H1 (cell line): ENCODE results near the gene ENO3. TPM values are rescaled to one million over a fixed set of nuclear protein-coding genes. Genes with fewer than 3 reads are reported as not detected.

Experiments used
- ASH2L ChIP-seq: fragments of 200-600, 300-600 bp; sonication (generic); IDR thresholded peaks from one replicate; pipeline ENCODE4 v1.7.1; 2017; ENCODE audit warnings: low read length
- BCL11A ChIP-seq, 2 experiments: IDR thresholded peaks; one replicate each; pipeline ENCODE4 v1.6.1; 2011; ENCODE audit warnings: low read depth in 2 of 2, low read length in 2 of 2, mild to moderate bottlenecking in 2 of 2
- CHD2 ChIP-seq: IDR thresholded peaks from 2 replicates; pipeline ENCODE4 v1.6.1; 2012; ENCODE audit warnings: low read length, improper control_type of control experiment
- CHD7 ChIP-seq: fragments of 300-600 bp; sonication (generic); IDR thresholded peaks from 2 replicates; pipeline ENCODE4 v1.7.1; 2012; ENCODE audit warnings: low read length, moderate library complexity, mild to moderate bottlenecking, inconsistent platforms; ENCODE audit not compliant: insufficient replicate concordance
- EZH2 ChIP-seq: fragments of 200-600 bp; sonication (generic); IDR thresholded peaks from 2 replicates; pipeline ENCODE4 v1.7.1; 2012; ENCODE audit warnings: low read depth, mild to moderate bottlenecking, moderate library complexity, low read length, inconsistent platforms; ENCODE audit not compliant: severe bottlenecking
- FOSL1 ChIP-seq: IDR thresholded peaks from 2 replicates; pipeline ENCODE4 v1.6.1; 2011; ENCODE audit warnings: mild to moderate bottlenecking, low read depth, low read length, moderate library complexity; ENCODE audit not compliant: insufficient read depth
- GTF2F1 ChIP-seq: IDR thresholded peaks from 2 replicates; pipeline ENCODE4 v1.6.1; 2012; ENCODE audit warnings: low read depth, low read length, improper control_type of control experiment, borderline replicate concordance
- HDAC6 ChIP-seq: IDR thresholded peaks from one replicate; pipeline ENCODE4 v1.7.1; 2012; ENCODE audit warnings: low read depth, mild to moderate bottlenecking, inconsistent platforms, low read length, moderate library complexity
- KDM5A ChIP-seq: fragments of 200-600 bp; IDR thresholded peaks from 2 replicates; pipeline ENCODE4 v1.7.1; 2012; ENCODE audit warnings: mild to moderate bottlenecking, low read length, inconsistent platforms, mixed read lengths
- SP4 ChIP-seq: IDR thresholded peaks from 2 replicates; pipeline ENCODE4 v1.6.1; 2012; ENCODE audit warnings: low read length, inconsistent platforms
- ZNF274 ChIP-seq: IDR thresholded peaks from 2 replicates; pipeline ENCODE4 v1.7.0; 2012; ENCODE audit warnings: low read length, borderline replicate concordance; ENCODE audit errors: extremely low read depth
- polyA plus RNA-seq, 7 experiments: library from polyadenylated mRNA; depleted of rRNA in 3 of 7; stranded (reverse) in 5 of 7; unstranded in 2 of 7; fragments of >200 nt in 5 of 7; fragments of 200-250 nt in 2 of 7; gene quantifications; 1 replicate in 5 of 7; 2 replicates in 1 of 7; 4 replicates in 1 of 7; pipeline versions ENCODE4 v1.2.1 to v1.2.3, GENCODE V29; 2011 to 2013; ENCODE audit warnings: missing spikeins in 2 of 7, mixed read lengths in 2 of 7
- total RNA-seq: library from RNA; stranded (reverse); fragmentation: NEBNext Ultra II Directional; extraction: Animal tissue kit (Norgen Biotek cat#: 25700); gene quantifications from 2 replicates; pipeline ENCODE4 v1.2.1, GENCODE V29; 2021

The ENO3 gene
- total and polyA plus RNA-seq, 2 of the 8 experiments (the other 6 are each of a cell fraction or from before 2014, with no cell fraction given): 25.0 to 25.7 TPM

DNA sequence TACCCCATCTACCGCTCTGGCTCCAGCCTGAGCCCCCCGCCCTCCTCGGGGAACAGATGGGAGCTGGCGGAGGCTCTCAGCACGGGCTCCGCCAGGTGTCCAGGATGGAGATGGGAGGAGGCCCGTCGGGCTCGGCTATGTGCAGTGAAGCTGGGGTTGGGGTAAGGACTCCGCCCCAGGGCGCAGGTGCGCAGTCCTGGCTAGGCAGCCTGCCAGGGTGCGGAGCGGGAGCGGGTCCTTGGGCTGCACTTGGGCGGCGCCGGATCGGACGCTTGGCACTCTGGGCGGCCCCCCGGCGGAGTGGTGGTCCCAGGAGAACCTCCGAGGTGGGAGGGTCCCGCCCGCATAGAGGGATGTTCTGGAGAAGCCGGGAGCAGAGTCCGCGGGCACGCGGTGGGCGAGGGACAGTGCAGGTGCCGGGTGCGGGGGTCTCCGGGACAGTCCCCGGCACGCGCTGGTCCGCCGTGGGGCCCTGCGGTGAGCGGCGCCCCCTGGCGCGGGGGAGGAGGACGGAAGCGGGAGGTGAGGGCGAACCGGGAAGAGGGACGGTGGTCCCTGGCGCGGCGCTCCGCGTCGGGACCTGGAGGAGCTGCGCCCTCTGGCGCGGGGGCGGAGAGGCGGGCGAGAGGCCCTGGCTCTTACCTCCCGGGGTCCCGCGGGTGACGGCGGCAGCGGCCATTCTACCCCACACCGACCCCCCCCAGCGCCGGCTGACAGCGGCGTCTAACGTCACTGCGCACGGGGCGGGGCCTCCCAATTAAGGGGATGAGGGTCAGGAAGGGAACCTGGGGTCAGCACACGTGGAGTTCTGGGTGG lies 36.2 kb downstream of the ENO3 start, which contains the start of gene CAMTA2 (continued):
- no peak for TF ChIP-seq CHD7
- TF ChIP-seq GTF2F1: no peak
- no peak for TF ChIP-seq ASH2L
- TF ChIP-seq ZNF274: no peak
- TF ChIP-seq EZH2: no peak
- TF ChIP-seq KDM5A: no peak
- no peak for TF ChIP-seq CHD2
- no peak for TF ChIP-seq FOSL1
- TF ChIP-seq BCL11A (IDR thresholded peaks at IDR 0.05; ENCODE audit: low read depth in 2 of 2, low read length in 2 of 2): no peak
- TF ChIP-seq SP4: no peak
- TF ChIP-seq HDAC6: no peak
